HCT116 (cell line): Measurements from ENCODE around the gene NUMA1. TPM values are rescaled to one million over a fixed set of nuclear protein-coding genes. Genes with fewer than 3 reads are reported as not detected.

Experiments
- ATAC-seq: fragments of 200-7000 bp; cut with Tn5 transposase; 2 replicates; pipeline ENCODE4 v1.9.1; 2020; ENCODE audit warnings: mild to moderate bottlenecking, moderate library complexity
- BruUV-seq: library from RNA; stranded (reverse); fragments of 400-500 nt; replicated peaks from 2 replicates; lab custom pipeline; 2021; lab: Mats Ljungman, UMichigan
- CTCF ChIA-PET: fragments of 300-600 bp; sonication (Branson Sonifier 250); formaldehyde crosslinking; loops from one replicate; lab custom pipeline; 2021; ENCODE audit warnings: antibody characterized with exemption; lab: Charles Lee
- POLR2A ChIA-PET: fragments of 300-600, 350-600 bp; sonication (Branson Sonifier 250); formaldehyde crosslinking; loops from one replicate; lab custom pipeline; 2021; ENCODE audit warnings: antibody characterized with exemption; lab: Charles Lee
- RAD21 ChIA-PET, 2 experiments: fragments of 300-600 bp; sonication (Branson Sonifier 250); formaldehyde crosslinking; loops; one replicate each; lab custom pipeline; 2023; ENCODE audit warnings: low total read pairs in 2 of 2; ENCODE audit not compliant: uncharacterized antibody in 2 of 2, unreplicated experiment in 2 of 2, low non-redundant PET in 1 of 2; lab: Charles Lee
- DNase-seq: peaks from one replicate; pipeline ENCODE4 v3.0.0-alpha.2; 2010; ENCODE audit warnings: low read depth, low spot score
- H2AFZ ChIP-seq: fragments of 200-600 bp; shearing (Covaris generic), sonication (generic); 2 replicates; pipeline ENCODE4 v1.6.1; 2017; ENCODE audit warnings: low read depth, mixed run types, mixed read lengths, antibody characterized with exemption, low read length; ENCODE audit not compliant: poor library complexity, severe bottlenecking
- H3K27ac ChIP-seq: 2 replicates; pipeline ENCODE4 v1.5.1; 2012; ENCODE audit warnings: low read depth, low read length
- H3K27me3 ChIP-seq: fragments of 200-600 bp; sonication (generic); 2 replicates; pipeline ENCODE4 v1.6.1; 2016; ENCODE audit warnings: mixed run types, low read length, mixed read lengths; ENCODE audit not compliant: insufficient read depth
- H3K36me3 ChIP-seq, 2 experiments: fragments of 200-500 bp in 1 of 2; fragments of 200-600 bp in 1 of 2; sonication (Bioruptor generic) in 1 of 2; sonication (generic) in 1 of 2; 2 replicates each; pipeline versions ENCODE4 v1.5.1 to v1.6.1; 2014 to 2016; ENCODE audit warnings: low read length in 2 of 2, inconsistent platforms in 1 of 2, mixed read lengths in 1 of 2, mixed run types in 1 of 2; ENCODE audit not compliant: insufficient read depth in 2 of 2, control insufficient read depth in 1 of 2
- H3K4me1 ChIP-seq, 2 experiments: fragments of 200-600 bp in 1 of 2; sonication (generic) in 1 of 2; 2 replicates each; pipeline versions ENCODE4 v1.5.1 to v1.6.1; 2012 to 2017; ENCODE audit warnings: low read length in 2 of 2, inconsistent platforms in 1 of 2, mild to moderate bottlenecking in 1 of 2, mixed read lengths in 1 of 2, mixed run types in 1 of 2, moderate library complexity in 1 of 2; ENCODE audit not compliant: insufficient read depth in 2 of 2, control insufficient read depth in 1 of 2
- H3K4me2 ChIP-seq: fragments of 200-600 bp; sonication (generic); 2 replicates; pipeline ENCODE4 v1.6.1; 2017; ENCODE audit warnings: mixed run types, low read length, mixed read lengths
- H3K4me3 ChIP-seq, 2 experiments: fragments of 200-600 bp in 1 of 2; sonication (generic) in 1 of 2; replicated peaks in 1 of 2; 2 replicates each; pipeline ENCODE4 v1.5.1; 2011 to 2016; ENCODE audit warnings: low read length in 2 of 2, control low read depth in 1 of 2, low read depth in 1 of 2, mild to moderate bottlenecking in 1 of 2, mixed read lengths in 1 of 2, mixed run types in 1 of 2
- H3K79me2 ChIP-seq: fragments of 200-600 bp; sonication (generic); 2 replicates; pipeline ENCODE4 v1.6.1; 2017; ENCODE audit warnings: mild to moderate bottlenecking, mixed run types, low read length, moderate library complexity, mixed read lengths; ENCODE audit not compliant: insufficient read depth
- H3K9ac ChIP-seq: fragments of 200-600 bp; sonication (generic); 2 replicates; pipeline ENCODE4 v1.6.1; 2016; ENCODE audit warnings: low read length, mixed read lengths
- H3K9me2 ChIP-seq: fragments of 200-600 bp; sonication (generic), shearing (Covaris generic); 2 replicates; pipeline ENCODE4 v1.6.1; 2017; ENCODE audit warnings: mixed run types, mild to moderate bottlenecking, moderate library complexity; ENCODE audit not compliant: insufficient read depth
- H3K9me3 ChIP-seq, 2 experiments: fragments of 200-500 bp in 1 of 2; fragments of 200-600 bp in 1 of 2; sonication (Bioruptor generic) in 1 of 2; sonication (generic) in 1 of 2; 2 replicates each; pipeline ENCODE4 v1.6.1; 2014 to 2017; ENCODE audit warnings: low read length in 2 of 2, mixed read lengths in 2 of 2, inconsistent platforms in 1 of 2, low read depth in 1 of 2, mild to moderate bottlenecking in 1 of 2, mixed run types in 1 of 2, moderate library complexity in 1 of 2; ENCODE audit not compliant: control insufficient read depth in 1 of 2, insufficient read depth in 1 of 2
- H4K20me1 ChIP-seq: fragments of 200-600 bp; sonication (generic), shearing (Covaris generic); 2 replicates; pipeline ENCODE4 v1.6.1; 2017; ENCODE audit warnings: mixed run types, mild to moderate bottlenecking, moderate library complexity; ENCODE audit not compliant: insufficient read depth
- CBX3 ChIP-seq: IDR thresholded peaks from 2 replicates; pipeline ENCODE4 v1.6.1; 2012; ENCODE audit warnings: low read depth
- EZH2 ChIP-seq: fragments of 200-600 bp; sonication (generic); IDR thresholded peaks from 2 replicates; pipeline ENCODE4 v1.6.1; 2017; ENCODE audit warnings: antibody characterized with exemption, mixed run types
- EZH2phosphoT487 ChIP-seq: fragments of 200-600 bp; IDR thresholded peaks from 2 replicates; pipeline ENCODE4 v1.6.1; 2018; ENCODE audit warnings: antibody characterized with exemption, borderline replicate concordance
- FOSL1 ChIP-seq: IDR thresholded peaks from 2 replicates; pipeline ENCODE4 v1.6.1; 2012; ENCODE audit warnings: low read depth
- JUND ChIP-seq: IDR thresholded peaks from 2 replicates; pipeline ENCODE4 v1.6.1; 2012
- POLR2AphosphoS5 ChIP-seq: IDR thresholded peaks from 2 replicates; pipeline ENCODE4 v1.6.1; 2011; ENCODE audit warnings: mild to moderate bottlenecking, low read depth, low read length, moderate library complexity
- SIN3A ChIP-seq: IDR thresholded peaks from 2 replicates; pipeline ENCODE4 v1.6.1; 2012; ENCODE audit warnings: low read depth
- SP1 ChIP-seq: IDR thresholded peaks from 2 replicates; pipeline ENCODE4 v1.6.1; 2012; ENCODE audit warnings: low read depth
- SRF ChIP-seq: IDR thresholded peaks from 2 replicates; pipeline ENCODE4 v1.6.1; 2012; ENCODE audit warnings: low read depth
- TCF7L2 ChIP-seq: IDR thresholded peaks from 2 replicates; pipeline ENCODE4 v1.7.0; 2011; ENCODE audit warnings: borderline replicate concordance, inconsistent platforms; ENCODE audit not compliant: insufficient read depth, insufficient read length; ENCODE audit errors: extremely low read depth
- intact Hi-C: fragments of 100-400 bp; cut with micrococcal nuclease; formaldehyde crosslinking; loops from 2 replicates; pipeline ENCODE4 v1.10.0; 2022
- total RNA-seq: library from RNA; stranded (reverse); gene quantifications from one replicate; pipeline ENCODE4 v1.2.1, GENCODE V29; 2021; ENCODE audit not compliant: unreplicated experiment
- TF ChIP-seq, protein P1 (sequence below): IDR thresholded peaks from 2 replicates; pipeline ENCODE4 v1.6.1; 2012
- TF ChIP-seq, protein P2 (sequence below): IDR thresholded peaks from 2 replicates; pipeline ENCODE4 v1.6.1; 2011; ENCODE audit warnings: mild to moderate bottlenecking, low read length, moderate library complexity; ENCODE audit not compliant: insufficient replicate concordance; ENCODE audit errors: extremely low read depth
- TF ChIP-seq, protein P3 (sequence below): IDR thresholded peaks from 2 replicates; pipeline ENCODE4 v1.6.1; 2012; ENCODE audit warnings: low read depth

Gene NUMA1
- total RNA-seq, 1 experiment from 2014 or later: 133 TPM

DNA sequence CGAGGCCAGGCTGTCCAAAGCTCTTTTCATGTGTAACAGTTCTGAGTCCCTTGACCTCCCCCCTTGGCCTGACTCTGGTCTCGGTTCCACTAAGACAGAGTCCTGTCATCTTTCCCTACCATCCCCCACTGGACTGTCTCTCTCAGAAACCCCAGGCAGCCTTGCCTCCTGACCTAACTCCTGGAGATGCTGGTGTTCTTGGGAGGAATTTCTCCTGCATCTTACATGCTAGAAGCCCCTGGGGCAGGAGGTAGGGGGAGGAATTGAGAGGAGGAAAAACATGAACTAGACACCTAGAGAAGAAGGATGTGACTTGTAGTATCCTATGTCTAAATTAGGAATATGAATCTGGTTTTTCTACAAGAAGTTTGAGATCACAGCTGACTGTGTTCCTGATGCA, 82.3 kb downstream of the NUMA1 start:
- Histone ChIP-seq H4K20me1 (no peaks in the 10 kb centered on the region), H3K9ac (no peak overlapping the region), H2AFZ (no peak overlapping the region), H3K79me2 (no peaks in the 10 kb centered on the region), H3K36me3 (peaks cover 1 to 6% of the 10 kb centered on the region in 2 experiments; a peak in 3 of 4 replicates), H3K4me1 (no peaks in the 10 kb centered on the region), H3K4me3 (no peak overlapping the region), H3K9me2 (no peaks in the 10 kb centered on the region), H3K9me3 (no peaks in the 10 kb centered on the region), H3K4me2 (no peak overlapping the region), H3K27ac (no peak overlapping the region), H3K27me3 (no peaks in the 10 kb centered on the region)
- ChIA-PET RAD21 (interaction anchor here in 1 of 2 experiments (0.6 kb wide), 1 partner anchor 38 kb away, joined by 6 read pairs; no protein-coding TSS in a partner anchor), CTCF (no interaction called here), POLR2A (no interaction called here)
- intact Hi-C loops: no loop called here
- TF ChIP-seq, protein P1, sequence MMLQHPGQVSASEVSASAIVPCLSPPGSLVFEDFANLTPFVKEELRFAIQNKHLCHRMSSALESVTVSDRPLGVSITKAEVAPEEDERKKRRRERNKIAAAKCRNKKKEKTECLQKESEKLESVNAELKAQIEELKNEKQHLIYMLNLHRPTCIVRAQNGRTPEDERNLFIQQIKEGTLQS: no peak
- TF ChIP-seq CBX3: no peak
- no peak for TF ChIP-seq TCF7L2
- TF ChIP-seq, protein P2, sequence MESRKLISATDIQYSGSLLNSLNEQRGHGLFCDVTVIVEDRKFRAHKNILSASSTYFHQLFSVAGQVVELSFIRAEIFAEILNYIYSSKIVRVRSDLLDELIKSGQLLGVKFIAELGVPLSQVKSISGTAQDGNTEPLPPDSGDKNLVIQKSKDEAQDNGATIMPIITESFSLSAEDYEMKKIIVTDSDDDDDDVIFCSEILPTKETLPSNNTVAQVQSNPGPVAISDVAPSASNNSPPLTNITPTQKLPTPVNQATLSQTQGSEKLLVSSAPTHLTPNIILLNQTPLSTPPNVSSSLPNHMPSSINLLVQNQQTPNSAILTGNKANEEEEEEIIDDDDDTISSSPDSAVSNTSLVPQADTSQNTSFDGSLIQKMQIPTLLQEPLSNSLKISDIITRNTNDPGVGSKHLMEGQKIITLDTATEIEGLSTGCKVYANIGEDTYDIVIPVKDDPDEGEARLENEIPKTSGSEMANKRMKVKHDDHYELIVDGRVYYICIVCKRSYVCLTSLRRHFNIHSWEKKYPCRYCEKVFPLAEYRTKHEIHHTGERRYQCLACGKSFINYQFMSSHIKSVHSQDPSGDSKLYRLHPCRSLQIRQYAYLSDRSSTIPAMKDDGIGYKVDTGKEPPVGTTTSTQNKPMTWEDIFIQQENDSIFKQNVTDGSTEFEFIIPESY: no peak
- TF ChIP-seq, protein P3, sequence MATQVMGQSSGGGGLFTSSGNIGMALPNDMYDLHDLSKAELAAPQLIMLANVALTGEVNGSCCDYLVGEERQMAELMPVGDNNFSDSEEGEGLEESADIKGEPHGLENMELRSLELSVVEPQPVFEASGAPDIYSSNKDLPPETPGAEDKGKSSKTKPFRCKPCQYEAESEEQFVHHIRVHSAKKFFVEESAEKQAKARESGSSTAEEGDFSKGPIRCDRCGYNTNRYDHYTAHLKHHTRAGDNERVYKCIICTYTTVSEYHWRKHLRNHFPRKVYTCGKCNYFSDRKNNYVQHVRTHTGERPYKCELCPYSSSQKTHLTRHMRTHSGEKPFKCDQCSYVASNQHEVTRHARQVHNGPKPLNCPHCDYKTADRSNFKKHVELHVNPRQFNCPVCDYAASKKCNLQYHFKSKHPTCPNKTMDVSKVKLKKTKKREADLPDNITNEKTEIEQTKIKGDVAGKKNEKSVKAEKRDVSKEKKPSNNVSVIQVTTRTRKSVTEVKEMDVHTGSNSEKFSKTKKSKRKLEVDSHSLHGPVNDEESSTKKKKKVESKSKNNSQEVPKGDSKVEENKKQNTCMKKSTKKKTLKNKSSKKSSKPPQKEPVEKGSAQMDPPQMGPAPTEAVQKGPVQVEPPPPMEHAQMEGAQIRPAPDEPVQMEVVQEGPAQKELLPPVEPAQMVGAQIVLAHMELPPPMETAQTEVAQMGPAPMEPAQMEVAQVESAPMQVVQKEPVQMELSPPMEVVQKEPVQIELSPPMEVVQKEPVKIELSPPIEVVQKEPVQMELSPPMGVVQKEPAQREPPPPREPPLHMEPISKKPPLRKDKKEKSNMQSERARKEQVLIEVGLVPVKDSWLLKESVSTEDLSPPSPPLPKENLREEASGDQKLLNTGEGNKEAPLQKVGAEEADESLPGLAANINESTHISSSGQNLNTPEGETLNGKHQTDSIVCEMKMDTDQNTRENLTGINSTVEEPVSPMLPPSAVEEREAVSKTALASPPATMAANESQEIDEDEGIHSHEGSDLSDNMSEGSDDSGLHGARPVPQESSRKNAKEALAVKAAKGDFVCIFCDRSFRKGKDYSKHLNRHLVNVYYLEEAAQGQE: no peak
- TF ChIP-seq SP1: no peak
- TF ChIP-seq EZH2phosphoT487: no peak
- TF ChIP-seq FOSL1: no peak
- TF ChIP-seq EZH2: no peak
- TF ChIP-seq SIN3A: no peak
- TF ChIP-seq JUND: no peak
- TF ChIP-seq SRF: no peak
- TF ChIP-seq POLR2AphosphoS5: no peak
- BruUV-seq: no TSS peak
- no peak for ATAC-seq
- no peak for DNase-seq
